GM12878 (cell line): Measurements from ENCODE around the gene RIMBP2. TPM values are rescaled to one million over a fixed set of nuclear protein-coding genes. Genes with fewer than 3 reads are reported as not detected.

Experiments
- ATAC-seq: fragments of 200-7000 bp; cut with Tn5 transposase; 3 replicates; pipeline ENCODE4 v1.9.1; 2020; ENCODE audit warnings: mild to moderate bottlenecking, moderate library complexity
- BruUV-seq: library from RNA; stranded (reverse); fragments of 400-500 nt; replicated peaks from 2 replicates; lab custom pipeline; 2021; lab: Mats Ljungman, UMichigan
- CTCF ChIA-PET: fragments of 300-600 bp; sonication (Branson Sonifier 250); formaldehyde crosslinking; extraction: SDS; loops from one replicate; lab custom pipeline; 2021; ENCODE audit warnings: inconsistent platforms; lab: Yijun Ruan, JAX
- POLR2A ChIA-PET: fragments of 350-600 bp; formaldehyde crosslinking; extraction: SDS; loops from one replicate; lab custom pipeline; 2021; ENCODE audit warnings: inconsistent platforms; lab: Charles Lee
- RAD21 ChIA-PET: fragments of 300-600 bp; sonication (Branson Sonifier 250); formaldehyde crosslinking; loops from one replicate; lab custom pipeline; 2023; ENCODE audit warnings: antibody characterized with exemption; ENCODE audit not compliant: unreplicated experiment; lab: Charles Lee
- SMC1A ChIA-PET: fragments of 300-600 bp; sonication (Branson Sonifier 250); formaldehyde crosslinking; loops from one replicate; lab custom pipeline; 2023; ENCODE audit not compliant: unreplicated experiment, uncharacterized antibody; lab: Charles Lee
- DNase-seq: peaks from one replicate; pipeline ENCODE4 v3.0.0-alpha.2; 2011; ENCODE audit warnings: low read depth, low spot score
- FAIRE-seq: peaks from 3 replicates; lab custom pipeline; 2011; peaks lifted over from hg19 to GRCh38; lab: Jason Lieb, UNC
- H2AFZ ChIP-seq: 2 replicates; pipeline ENCODE4 v1.6.0; 2011; ENCODE audit warnings: low read depth, low read length, control low read depth; ENCODE audit not compliant: control insufficient read depth
- H3K27ac ChIP-seq: 2 replicates; pipeline ENCODE4 v1.5.1; 2011; ENCODE audit warnings: control low read depth; ENCODE audit not compliant: control insufficient read depth, insufficient read depth
- H3K27me3 ChIP-seq, 2 experiments: replicated peaks in 1 of 2; 2 replicates each; pipeline versions ENCODE4 v1.6.0 to v1.6.1; 2011; ENCODE audit warnings: low read length in 1 of 2; ENCODE audit not compliant: control insufficient read depth in 2 of 2, insufficient read depth in 2 of 2
- H3K36me3 ChIP-seq, 2 experiments: 2 replicates each; pipeline ENCODE4 v1.5.1; 2011; ENCODE audit warnings: low read length in 1 of 2; ENCODE audit not compliant: control insufficient read depth in 2 of 2, insufficient read depth in 2 of 2
- H3K4me1 ChIP-seq: 2 replicates; pipeline ENCODE4 v1.6.1; 2011; ENCODE audit warnings: mild to moderate bottlenecking, low read length, moderate library complexity, mixed read lengths; ENCODE audit not compliant: control insufficient read depth, insufficient read depth
- H3K4me2 ChIP-seq: 2 replicates; pipeline ENCODE4 v1.6.0; 2011; ENCODE audit warnings: control low read depth; ENCODE audit not compliant: control insufficient read depth, insufficient read depth
- H3K4me3 ChIP-seq: fragments of 200-600 bp; sonication (generic); 2 replicates; pipeline ENCODE4 v1.5.1; 2016
- H3K79me2 ChIP-seq: 2 replicates; pipeline ENCODE4 v1.6.0; 2011; ENCODE audit warnings: low read length; ENCODE audit not compliant: control insufficient read depth, insufficient read depth
- H3K9ac ChIP-seq: 2 replicates; pipeline ENCODE4 v1.8.0; 2011; ENCODE audit warnings: low read length, control low read depth, mixed read lengths; ENCODE audit not compliant: control insufficient read depth, insufficient read depth
- H3K9me3 ChIP-seq: replicated peaks from 3 replicates; pipeline ENCODE4 v1.5.1; 2011; ENCODE audit warnings: mild to moderate bottlenecking, low read length; ENCODE audit not compliant: control insufficient read depth, insufficient read depth
- H4K20me1 ChIP-seq: 2 replicates; pipeline ENCODE4 v1.6.0; 2011; ENCODE audit not compliant: control insufficient read depth, insufficient read depth
- DPF2 ChIP-seq: fragments of 450-650 bp; IDR thresholded peaks from 2 replicates; pipeline ENCODE4 v1.6.1; 2017; ENCODE audit warnings: mild to moderate bottlenecking
- EGR1 ChIP-seq, 2 experiments: IDR thresholded peaks; 1 replicate in 1 of 2; 2 replicates in 1 of 2; pipeline ENCODE4 v1.6.1; 2011 to 2012; ENCODE audit warnings: low read depth in 2 of 2, low read length in 2 of 2, borderline replicate concordance in 1 of 2, mild to moderate bottlenecking in 1 of 2, moderate library complexity in 1 of 2
- HDAC6 ChIP-seq: fragments of 200-600 bp; sonication (generic); IDR thresholded peaks from one replicate; pipeline ENCODE4 v1.8.0; 2017; ENCODE audit warnings: antibody characterized with exemption; ENCODE audit not compliant: unreplicated experiment
- IKZF2 ChIP-seq, 2 experiments: fragments of 450-650 bp; IDR thresholded peaks; 2 replicates each; pipeline ENCODE4 v1.6.1; 2017; ENCODE audit warnings: mild to moderate bottlenecking in 2 of 2, moderate library complexity in 2 of 2
- KLF5 ChIP-seq: fragments of 450-650 bp; IDR thresholded peaks from 2 replicates; pipeline ENCODE4 v1.6.1; 2014; ENCODE audit warnings: mild to moderate bottlenecking; ENCODE audit not compliant: partially characterized antibody
- NFIC ChIP-seq: IDR thresholded peaks from 2 replicates; pipeline ENCODE4 v1.6.1; 2012; ENCODE audit warnings: low read depth, mild to moderate bottlenecking, inconsistent platforms, low read length, moderate library complexity
- PAX8 ChIP-seq: fragments of 450-650 bp; IDR thresholded peaks from 2 replicates; pipeline ENCODE4 v1.6.1; 2017; ENCODE audit warnings: mild to moderate bottlenecking, moderate library complexity
- RUNX3 ChIP-seq: IDR thresholded peaks from 2 replicates; pipeline ENCODE4 v1.6.1; 2012; ENCODE audit warnings: low read length, inconsistent platforms
- SMARCA5 ChIP-seq: fragments of 450-650 bp; IDR thresholded peaks from 2 replicates; pipeline ENCODE4 v1.6.1; 2017; ENCODE audit warnings: mild to moderate bottlenecking
- SP1 ChIP-seq: IDR thresholded peaks from one replicate; pipeline ENCODE4 v1.6.1; 2011; ENCODE audit warnings: low read depth, low read length
- STAT3 ChIP-seq: IDR thresholded peaks from 2 replicates; pipeline ENCODE4 v1.6.1; 2011; ENCODE audit warnings: low read depth, low read length, improper control_type of control experiment
- ZBTB33 ChIP-seq: fragments of 450-650 bp; IDR thresholded peaks from 2 replicates; pipeline ENCODE4 v1.6.1; 2017; ENCODE audit warnings: mild to moderate bottlenecking
- ZNF207 ChIP-seq: fragments of 450-650 bp; IDR thresholded peaks from 2 replicates; pipeline ENCODE4 v1.6.1; 2014; ENCODE audit warnings: antibody characterized with exemption, mild to moderate bottlenecking, borderline replicate concordance
- WGBS: methylation state at CpG from one replicate; pipeline ENCODE4 v1.1.6; 2016; ENCODE audit warnings: low lambda C conversion rate; ENCODE audit not compliant: insufficient replicate concordance, insufficient coverage; ENCODE audit errors: missing lambda C conversion rate; 5-methylcytosine and 5-hydroxymethylcytosine counted together
- in situ Hi-C: fragments of 300-500 bp; cut with MboI; formaldehyde crosslinking; loops from 9 replicates; pipeline ENCODE4 v1.14.3; 2018; ENCODE audit warnings: mixed read lengths
- intact Hi-C: fragments of 100-400 bp; cut with micrococcal nuclease; formaldehyde crosslinking; loops from one replicate; pipeline ENCODE4 v1.14.2; 2022; ENCODE audit not compliant: unreplicated experiment
- polyA plus RNA-seq, 11 experiments: library from polyadenylated mRNA; depleted of rRNA in 4 of 11; unstranded in 6 of 11; stranded (reverse) in 5 of 11; fragments of >200 nt; fragmentation: Nextera tagmentation in 4 of 11; fragmentation: Illumina TruSeq in 1 of 11; extraction: Ambion mirVana in 4 of 11; extraction: Trizol in 1 of 11; gene quantifications; 1 replicate in 1 of 11; 2 replicates in 10 of 11; pipeline versions ENCODE4 v1.2.1 to v1.2.3, GENCODE V29; 2011 to 2016; ENCODE audit warnings: inconsistent platforms in 2 of 11, missing spikeins in 2 of 11, low read depth in 1 of 11
- total RNA-seq, 4 experiments: library from RNA; depleted of rRNA in 3 of 4; stranded (reverse); fragments of >200 nt in 3 of 4; fragmentation: Illumina TruSeq in 1 of 4; extraction: Trizol in 1 of 4; gene quantifications; 2 replicates each; pipeline versions ENCODE4 v1.2.1 to v1.2.3, GENCODE V29; 2013 to 2021
- TF ChIP-seq, protein P1 (sequence below): IDR thresholded peaks from 2 replicates; pipeline ENCODE4 v1.6.1; 2012; ENCODE audit warnings: low read depth, low read length, improper control_type of control experiment
- TF ChIP-seq, protein P2 (sequence below): fragments of 450-650 bp; IDR thresholded peaks from 2 replicates; pipeline ENCODE4 v1.6.1; 2014; ENCODE audit warnings: mild to moderate bottlenecking

RIMBP2 gene
- total and polyA plus RNA-seq, 10 of the 15 experiments (the other 5 are each of a cell fraction or from before 2014, with no cell fraction given), result 0.04 to 2.9 (median 0.07) TPM; not detected in 1

DNA sequence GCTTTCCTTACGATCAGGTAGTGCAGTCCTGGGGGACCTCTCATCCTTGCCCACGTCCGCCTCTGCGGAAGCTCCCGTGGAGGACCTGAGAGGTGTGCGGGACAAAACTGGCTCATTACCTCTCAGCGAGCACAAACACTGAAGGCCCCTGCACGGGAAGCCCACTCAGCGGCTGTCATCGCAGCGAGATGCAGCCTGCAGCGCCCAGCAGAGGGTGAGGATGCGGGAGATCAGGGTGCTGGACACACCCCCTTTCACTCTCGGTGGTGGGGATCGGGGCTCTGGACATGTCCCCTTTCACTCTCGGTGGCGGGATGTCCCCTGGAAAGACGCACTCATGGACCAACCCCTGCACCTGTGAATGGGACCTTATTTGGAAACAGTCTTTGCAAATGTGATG, 266.8 kb downstream of the RIMBP2 start:
- no peak overlapping the region for H2AFZ ChIP-seq
- TF ChIP-seq SMARCA5 (no peak), SP1 (no peak), STAT3 (no peak), NFIC (no peak), IKZF2 (IDR thresholded peaks at IDR 0.05) (no peak), DPF2 (no peak), PAX8 (no peak)
- ChIA-PET SMC1A (no interaction called here), RAD21 (no interaction called here), CTCF (no interaction called here), POLR2A (no interaction called here)
- DNase-seq (no peak), ATAC-seq (no peak), FAIRE-seq (no peak)
- in situ Hi-C loops (no loop called here), intact Hi-C loops (no loop called here)
- BruUV-seq, result no TSS peak
- H3K9ac ChIP-seq, result no peak overlapping the region
- H3K9me3 ChIP-seq, result no peaks in the 10 kb centered on the region; the same call in 2 of the 3 replicates
- H3K4me1 ChIP-seq, result no peaks in the 10 kb centered on the region
- no peaks in the 10 kb centered on the region for H3K79me2 ChIP-seq
- no peaks in the 10 kb centered on the region for H4K20me1 ChIP-seq
- no peaks in the 10 kb centered on the region for H3K36me3 ChIP-seq
- H3K27ac ChIP-seq, result no peak overlapping the region
- 58% methylated on average over 18 of the region's 18 CpGs for WGBS
- H3K4me2 ChIP-seq, result no peak overlapping the region
- H3K4me3 ChIP-seq, result no peak overlapping the region
- no peaks in the 10 kb centered on the region for H3K27me3 ChIP-seq

GRCh38 chr12:130448044-130448821, 267.9 kb downstream of the RIMBP2 start:
- FAIRE-seq (no peak), DNase-seq (no peak), ATAC-seq (no peak)
- in situ Hi-C loops (no loop called here), intact Hi-C loops (no loop called here)
- ChIA-PET RAD21 (no interaction called here), CTCF (no interaction called here), SMC1A (no interaction called here), POLR2A (no interaction called here)
- Histone ChIP-seq H3K27me3 (no peaks in the 10 kb centered on the region), H3K27ac (no peak overlapping the region), H3K79me2 (no peaks in the 10 kb centered on the region), H3K4me2 (no peak overlapping the region), H3K9me3 (no peaks in the 10 kb centered on the region; the same call in 2 of the 3 replicates), H3K9ac (no peak overlapping the region), H4K20me1 (no peaks in the 10 kb centered on the region), H3K4me3 (no peak overlapping the region), H3K4me1 (no peaks in the 10 kb centered on the region), H2AFZ (no peak overlapping the region), H3K36me3 (no peaks in the 10 kb centered on the region)
- no peak for TF ChIP-seq ZBTB33
- TF ChIP-seq, protein P1, sequence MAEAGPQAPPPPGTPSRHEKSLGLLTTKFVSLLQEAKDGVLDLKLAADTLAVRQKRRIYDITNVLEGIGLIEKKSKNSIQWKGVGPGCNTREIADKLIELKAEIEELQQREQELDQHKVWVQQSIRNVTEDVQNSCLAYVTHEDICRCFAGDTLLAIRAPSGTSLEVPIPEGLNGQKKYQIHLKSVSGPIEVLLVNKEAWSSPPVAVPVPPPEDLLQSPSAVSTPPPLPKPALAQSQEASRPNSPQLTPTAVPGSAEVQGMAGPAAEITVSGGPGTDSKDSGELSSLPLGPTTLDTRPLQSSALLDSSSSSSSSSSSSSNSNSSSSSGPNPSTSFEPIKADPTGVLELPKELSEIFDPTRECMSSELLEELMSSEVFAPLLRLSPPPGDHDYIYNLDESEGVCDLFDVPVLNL, result no peak
- no peak for TF ChIP-seq RUNX3
- TF ChIP-seq, protein P2, sequence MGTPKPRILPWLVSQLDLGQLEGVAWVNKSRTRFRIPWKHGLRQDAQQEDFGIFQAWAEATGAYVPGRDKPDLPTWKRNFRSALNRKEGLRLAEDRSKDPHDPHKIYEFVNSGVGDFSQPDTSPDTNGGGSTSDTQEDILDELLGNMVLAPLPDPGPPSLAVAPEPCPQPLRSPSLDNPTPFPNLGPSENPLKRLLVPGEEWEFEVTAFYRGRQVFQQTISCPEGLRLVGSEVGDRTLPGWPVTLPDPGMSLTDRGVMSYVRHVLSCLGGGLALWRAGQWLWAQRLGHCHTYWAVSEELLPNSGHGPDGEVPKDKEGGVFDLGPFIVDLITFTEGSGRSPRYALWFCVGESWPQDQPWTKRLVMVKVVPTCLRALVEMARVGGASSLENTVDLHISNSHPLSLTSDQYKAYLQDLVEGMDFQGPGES, result no peak
- no peak for TF ChIP-seq HDAC6
- TF ChIP-seq KLF5, result no peak
- no peak for TF ChIP-seq EGR1 (IDR thresholded peaks at IDR 0.05; ENCODE audit: borderline replicate concordance in 1 of 2, low read depth in 2 of 2, low read length in 2 of 2)
- no peak for TF ChIP-seq ZNF207
- 50% methylated on average over 20 of the region's 20 CpGs for WGBS
- no TSS peak for BruUV-seq
